ENCODE data around the gene CMTM1. TPM values are rescaled to one million over a fixed set of nuclear protein-coding genes. Genes with fewer than 3 reads are reported as not detected.

The CMTM1 gene
- total and polyA plus RNA-seq, 2 experiments from 2014 or later = 2.0 to 2.6 TPM

- Histone ChIP-seq H3K27ac (no peak overlapping the region), H3K4me3 (no peak overlapping the region), H3K9me3 (ENCODE audit: low read depth) (no peaks in the 10 kb centered on the region), H3K27me3 (no peaks in the 10 kb centered on the region), H3K4me1 (ENCODE audit: low read depth) (peaks cover 7% of the 10 kb centered on the region), H3K36me3 (peaks cover 4% of the 10 kb centered on the region)
- DNase-seq (ENCODE audit: low read depth in 1 of 2, low spot score in 1 of 2) = no peak
- no peak for TF ChIP-seq CTCF (IDR thresholded peaks at IDR 0.05; ENCODE audit: low read depth, low read length)
Observed at GRCh38 chr16:66536525-66536924, 29.7 kb upstream of the CMTM1 start.

GRCh38 chr16:66537236-66537635 is 29.0 kb upstream of the CMTM1 start:
- TF ChIP-seq CTCF (IDR thresholded peaks at IDR 0.05; ENCODE audit: low read depth, low read length) = no peak
- no peak overlapping the region for H3K4me3 ChIP-seq
- no peaks in the 10 kb centered on the region for H3K27me3 ChIP-seq
- peaks cover 4% of the 10 kb centered on the region for H3K36me3 ChIP-seq
- no peak overlapping the region for H3K27ac ChIP-seq
- H3K9me3 ChIP-seq (ENCODE audit: low read depth) = no peaks in the 10 kb centered on the region
- H3K4me1 ChIP-seq (ENCODE audit: low read depth) = peaks cover 11% of the 10 kb centered on the region
- DNase-seq (ENCODE audit: low read depth in 1 of 2, low spot score in 1 of 2) = no peak

GRCh38 chr16:66538910-66539309 is 27.3 kb upstream of the CMTM1 start:
- Histone ChIP-seq H3K4me1 (ENCODE audit: low read depth) (peaks cover 15% of the 10 kb centered on the region), H3K36me3 (peaks cover 4% of the 10 kb centered on the region), H3K27ac (no peak overlapping the region), H3K27me3 (no peaks in the 10 kb centered on the region), H3K9me3 (ENCODE audit: low read depth) (no peaks in the 10 kb centered on the region), H3K4me3 (no peak overlapping the region)
- no peak for TF ChIP-seq CTCF (IDR thresholded peaks at IDR 0.05; ENCODE audit: low read depth, low read length)
- no peak for DNase-seq (ENCODE audit: low read depth in 1 of 2, low spot score in 1 of 2)

- H3K27ac ChIP-seq = no peak overlapping the region
- no peaks in the 10 kb centered on the region for H3K27me3 ChIP-seq
- peaks cover 4% of the 10 kb centered on the region for H3K36me3 ChIP-seq
- no peak for TF ChIP-seq CTCF (IDR thresholded peaks at IDR 0.05; ENCODE audit: low read depth, low read length)
- H3K4me1 ChIP-seq (ENCODE audit: low read depth) = peaks cover 13% of the 10 kb centered on the region
- H3K4me3 ChIP-seq = no peak overlapping the region
- H3K9me3 ChIP-seq (ENCODE audit: low read depth) = no peaks in the 10 kb centered on the region
- no peak for DNase-seq (ENCODE audit: low read depth in 1 of 2, low spot score in 1 of 2)
Observed at GRCh38 chr16:66539623-66540469, 26.4 kb upstream of the CMTM1 start.

- H3K27me3 ChIP-seq = no peaks in the 10 kb centered on the region
- no peak overlapping the region for H3K27ac ChIP-seq
- H3K4me1 ChIP-seq (ENCODE audit: low read depth) = peaks cover 13% of the 10 kb centered on the region
- TF ChIP-seq CTCF (IDR thresholded peaks at IDR 0.05; ENCODE audit: low read depth, low read length) = no peak
- H3K9me3 ChIP-seq (ENCODE audit: low read depth) = no peaks in the 10 kb centered on the region
- DNase-seq (ENCODE audit: low read depth in 1 of 2, low spot score in 1 of 2) = no peak
- H3K36me3 ChIP-seq = peaks cover under 1% of the 10 kb centered on the region
- no peak overlapping the region for H3K4me3 ChIP-seq
Observed at GRCh38 chr16:66541388-66542355, 24.6 kb upstream of the CMTM1 start.

Measured in cardiac muscle cell (in vitro differentiated cells and primary cell).